ENCODE data around the gene SHROOM4. TPM values are rescaled to one million over a fixed set of nuclear protein-coding genes. Genes with fewer than 3 reads are reported as not detected.

SHROOM4 gene
- total and polyA plus RNA-seq, 4 donors: 0.62 to 2.3 (median 0.93) TPM

GRCh38 chrX:50704360-50704759, 109.6 kb downstream of the SHROOM4 start:
- no peak for TF ChIP-seq SP1 (IDR thresholded peaks at IDR 0.05)
- Histone ChIP-seq H3K4me1 (ENCODE audit: control insufficient read depth in 4 of 4, insufficient read depth in 4 of 4, low read length in 3 of 4) (peaks cover 0 to 5% (median 2%) of the 10 kb centered on the region in 4 donors), H3K9me3 (ENCODE audit: control insufficient read depth in 4 of 4, low read length in 3 of 4) (no peaks in the 10 kb centered on the region), H3K4me3 (ENCODE audit: low read depth in 1 of 3, low read length in 3 of 3) (no peak overlapping the region), H3K27ac (ENCODE audit: low read depth in 1 of 2, low read length in 2 of 2) (no peak overlapping the region), H3K9ac (ENCODE audit: low read depth in 1 of 2, low read length in 2 of 2) (no peak overlapping the region), H3K27me3 (ENCODE audit: control insufficient read depth in 4 of 4, insufficient read depth in 4 of 4, low read length in 3 of 4) (peaks cover 0 to 10% (median 0%) of the 10 kb centered on the region in 4 donors), H3K36me3 (ENCODE audit: control insufficient read depth in 4 of 4, insufficient read depth in 3 of 4, low read depth in 1 of 4, low read length in 3 of 4) (no peaks in the 10 kb centered on the region)
- no peak for DNase-seq (ENCODE audit: low spot score)
- 79% methylated on average over 1 of the region's 1 CpG for WGBS

- Histone ChIP-seq H3K9me3 (ENCODE audit: control insufficient read depth in 4 of 4, low read length in 3 of 4) (no peaks in the 10 kb centered on the region), H3K4me1 (ENCODE audit: control insufficient read depth in 4 of 4, insufficient read depth in 4 of 4, low read length in 3 of 4) (no peaks in the 10 kb centered on the region), H3K27me3 (ENCODE audit: control insufficient read depth in 4 of 4, insufficient read depth in 4 of 4, low read length in 3 of 4) (peaks cover 0 to 8% (median 0%) of the 10 kb centered on the region in 4 donors), H3K9ac (ENCODE audit: low read depth in 1 of 2, low read length in 2 of 2) (no peak overlapping the region), H3K27ac (ENCODE audit: low read depth in 1 of 2, low read length in 2 of 2) (no peak overlapping the region), H3K36me3 (ENCODE audit: control insufficient read depth in 4 of 4, insufficient read depth in 3 of 4, low read depth in 1 of 4, low read length in 3 of 4) (no peaks in the 10 kb centered on the region), H3K4me3 (ENCODE audit: low read depth in 1 of 3, low read length in 3 of 3) (no peak overlapping the region)
- no peak for DNase-seq (ENCODE audit: low spot score)
- 50% methylated on average over 3 of the region's 3 CpGs for WGBS
- TF ChIP-seq YY1 (IDR thresholded peaks at IDR 0.05) (no peak), ATF3 (IDR thresholded peaks at IDR 0.05) (no peak), JUND (IDR thresholded peaks at IDR 0.05) (no peak), NR2F2 (IDR thresholded peaks at IDR 0.05) (no peak), EGR1 (IDR thresholded peaks at IDR 0.05; ENCODE audit: low read depth in 2 of 2) (no peak), FOXA1 (IDR thresholded peaks at IDR 0.05) (no peak), TAF1 (conservative IDR thresholded peaks at IDR 0.05) (no peak), CTCF (IDR thresholded peaks at IDR 0.05; ENCODE audit: low read depth, low read length, missing input control) (no peak), HNF4G (IDR thresholded peaks at IDR 0.05) (no peak), SP1 (IDR thresholded peaks at IDR 0.05) (no peak), RAD21 (IDR thresholded peaks at IDR 0.05) (no peak), FOXA2 (IDR thresholded peaks at IDR 0.05) (no peak), RXRA (IDR thresholded peaks at IDR 0.05) (no peak), ZBTB33 (IDR thresholded peaks at IDR 0.05) (no peak), MAX (IDR thresholded peaks at IDR 0.05) (no peak), HNF4A (conservative IDR thresholded peaks at IDR 0.05) (no peak), REST (IDR thresholded peaks at IDR 0.05) (no peak), GABPA (IDR thresholded peaks at IDR 0.05 in 1 of 2, conservative IDR thresholded peaks at IDR 0.05 in 1 of 2) (no peak)
Measured at GRCh38 chrX:50700921-50701320, 113.1 kb downstream of the SHROOM4 start.

Data from liver (tissue), 9 donors.